GM12878 (cell line): ENCODE measurements around the gene KCNJ3. TPM values are rescaled to one million over a fixed set of nuclear protein-coding genes. Genes with fewer than 3 reads are reported as not detected.

Source experiments
- ATAC-seq: fragments of 200-7000 bp; cut with Tn5 transposase; 3 replicates; pipeline ENCODE4 v1.9.1; 2020; ENCODE audit warnings: mild to moderate bottlenecking, moderate library complexity
- BruUV-seq: library from RNA; stranded (reverse); fragments of 400-500 nt; replicated peaks from 2 replicates; lab custom pipeline; 2021; lab: Mats Ljungman, UMichigan
- CTCF ChIA-PET: fragments of 300-600 bp; sonication (Branson Sonifier 250); formaldehyde crosslinking; extraction: SDS; loops from one replicate; lab custom pipeline; 2021; ENCODE audit warnings: inconsistent platforms; lab: Yijun Ruan, JAX
- POLR2A ChIA-PET: fragments of 350-600 bp; formaldehyde crosslinking; extraction: SDS; loops from one replicate; lab custom pipeline; 2021; ENCODE audit warnings: inconsistent platforms; lab: Charles Lee
- RAD21 ChIA-PET: fragments of 300-600 bp; sonication (Branson Sonifier 250); formaldehyde crosslinking; loops from one replicate; lab custom pipeline; 2023; ENCODE audit warnings: antibody characterized with exemption; ENCODE audit not compliant: unreplicated experiment; lab: Charles Lee
- SMC1A ChIA-PET: fragments of 300-600 bp; sonication (Branson Sonifier 250); formaldehyde crosslinking; loops from one replicate; lab custom pipeline; 2023; ENCODE audit not compliant: unreplicated experiment, uncharacterized antibody; lab: Charles Lee
- DNase-seq: peaks from one replicate; pipeline ENCODE4 v3.0.0-alpha.2; 2011; ENCODE audit warnings: low read depth, low spot score
- FAIRE-seq: peaks from 3 replicates; lab custom pipeline; 2011; peaks lifted over from hg19 to GRCh38; lab: Jason Lieb, UNC
- H2AFZ ChIP-seq: 2 replicates; pipeline ENCODE4 v1.6.0; 2011; ENCODE audit warnings: low read depth, low read length, control low read depth; ENCODE audit not compliant: control insufficient read depth
- H3K27ac ChIP-seq: 2 replicates; pipeline ENCODE4 v1.5.1; 2011; ENCODE audit warnings: control low read depth; ENCODE audit not compliant: control insufficient read depth, insufficient read depth
- H3K27me3 ChIP-seq, 2 experiments: replicated peaks in 1 of 2; 2 replicates each; pipeline versions ENCODE4 v1.6.0 to v1.6.1; 2011; ENCODE audit warnings: low read length in 1 of 2; ENCODE audit not compliant: control insufficient read depth in 2 of 2, insufficient read depth in 2 of 2
- H3K36me3 ChIP-seq, 2 experiments: 2 replicates each; pipeline ENCODE4 v1.5.1; 2011; ENCODE audit warnings: low read length in 1 of 2; ENCODE audit not compliant: control insufficient read depth in 2 of 2, insufficient read depth in 2 of 2
- H3K4me1 ChIP-seq: 2 replicates; pipeline ENCODE4 v1.6.1; 2011; ENCODE audit warnings: mild to moderate bottlenecking, low read length, moderate library complexity, mixed read lengths; ENCODE audit not compliant: control insufficient read depth, insufficient read depth
- H3K4me2 ChIP-seq: 2 replicates; pipeline ENCODE4 v1.6.0; 2011; ENCODE audit warnings: control low read depth; ENCODE audit not compliant: control insufficient read depth, insufficient read depth
- H3K4me3 ChIP-seq: fragments of 200-600 bp; sonication (generic); 2 replicates; pipeline ENCODE4 v1.5.1; 2016
- H3K79me2 ChIP-seq: 2 replicates; pipeline ENCODE4 v1.6.0; 2011; ENCODE audit warnings: low read length; ENCODE audit not compliant: control insufficient read depth, insufficient read depth
- H3K9ac ChIP-seq: 2 replicates; pipeline ENCODE4 v1.8.0; 2011; ENCODE audit warnings: low read length, control low read depth, mixed read lengths; ENCODE audit not compliant: control insufficient read depth, insufficient read depth
- H3K9me3 ChIP-seq: replicated peaks from 3 replicates; pipeline ENCODE4 v1.5.1; 2011; ENCODE audit warnings: mild to moderate bottlenecking, low read length; ENCODE audit not compliant: control insufficient read depth, insufficient read depth
- H4K20me1 ChIP-seq: 2 replicates; pipeline ENCODE4 v1.6.0; 2011; ENCODE audit not compliant: control insufficient read depth, insufficient read depth
- ATF2 ChIP-seq: IDR thresholded peaks from 2 replicates; pipeline ENCODE4 v1.6.1; 2012; ENCODE audit warnings: low read length, inconsistent platforms
- ESRRA ChIP-seq: IDR thresholded peaks from 2 replicates; pipeline ENCODE4 v1.6.1; 2012; ENCODE audit warnings: mild to moderate bottlenecking, low read length, improper control_type of control experiment
- HCFC1 ChIP-seq: fragments of 150-350 bp; IDR thresholded peaks from 2 replicates; pipeline ENCODE4 v1.6.1; 2014; ENCODE audit warnings: low read length
- MEF2B ChIP-seq: fragments of 450-650 bp; IDR thresholded peaks from 2 replicates; pipeline ENCODE4 v1.6.1; 2018; ENCODE audit warnings: mild to moderate bottlenecking, moderate library complexity; ENCODE audit not compliant: partially characterized antibody, poor library complexity, severe bottlenecking
- MXI1 ChIP-seq: fragments of 150-350 bp; IDR thresholded peaks from 2 replicates; pipeline ENCODE4 v1.6.1; 2011; ENCODE audit warnings: low read depth, mild to moderate bottlenecking, inconsistent platforms, low read length, improper control_type of control experiment
- SIX5 ChIP-seq: IDR thresholded peaks from 2 replicates; pipeline ENCODE4 v1.6.1; 2011; ENCODE audit warnings: mild to moderate bottlenecking, low read depth, low read length, moderate library complexity; ENCODE audit not compliant: severe bottlenecking
- STAT1 ChIP-seq: fragments of 450-650 bp; conservative IDR thresholded peaks from 2 replicates; pipeline ENCODE4 v1.6.1; 2014; ENCODE audit warnings: antibody characterized with exemption, mild to moderate bottlenecking
- TCF3 ChIP-seq: IDR thresholded peaks from 2 replicates; pipeline ENCODE4 v1.6.1; 2012; ENCODE audit warnings: low read depth, mild to moderate bottlenecking, low read length, borderline replicate concordance; ENCODE audit not compliant: insufficient read depth
- ZNF687 ChIP-seq: fragments of 450-650 bp; IDR thresholded peaks from 2 replicates; pipeline ENCODE4 v1.6.1; 2017; ENCODE audit warnings: mild to moderate bottlenecking, moderate library complexity
- ZZZ3 ChIP-seq: IDR thresholded peaks from 2 replicates; pipeline ENCODE4 v1.6.1; 2011; ENCODE audit warnings: low read depth; ENCODE audit not compliant: control insufficient read depth, insufficient read length
- WGBS: methylation state at CpG from one replicate; pipeline ENCODE4 v1.1.6; 2016; ENCODE audit warnings: low lambda C conversion rate; ENCODE audit not compliant: insufficient replicate concordance, insufficient coverage; ENCODE audit errors: missing lambda C conversion rate; 5-methylcytosine and 5-hydroxymethylcytosine counted together
- in situ Hi-C: fragments of 300-500 bp; cut with MboI; formaldehyde crosslinking; loops from 9 replicates; pipeline ENCODE4 v1.14.3; 2018; ENCODE audit warnings: mixed read lengths
- intact Hi-C: fragments of 100-400 bp; cut with micrococcal nuclease; formaldehyde crosslinking; loops from one replicate; pipeline ENCODE4 v1.14.2; 2022; ENCODE audit not compliant: unreplicated experiment
- polyA plus RNA-seq, 11 experiments: library from polyadenylated mRNA; depleted of rRNA in 4 of 11; unstranded in 6 of 11; stranded (reverse) in 5 of 11; fragments of >200 nt; fragmentation: Nextera tagmentation in 4 of 11; fragmentation: Illumina TruSeq in 1 of 11; extraction: Ambion mirVana in 4 of 11; extraction: Trizol in 1 of 11; gene quantifications; 1 replicate in 1 of 11; 2 replicates in 10 of 11; pipeline versions ENCODE4 v1.2.1 to v1.2.3, GENCODE V29; 2011 to 2016; ENCODE audit warnings: inconsistent platforms in 2 of 11, missing spikeins in 2 of 11, low read depth in 1 of 11
- total RNA-seq, 4 experiments: library from RNA; depleted of rRNA in 3 of 4; stranded (reverse); fragments of >200 nt in 3 of 4; fragmentation: Illumina TruSeq in 1 of 4; extraction: Trizol in 1 of 4; gene quantifications; 2 replicates each; pipeline versions ENCODE4 v1.2.1 to v1.2.3, GENCODE V29; 2013 to 2021
- TF ChIP-seq, protein P1 (sequence below): fragments of 450-650 bp; IDR thresholded peaks from 2 replicates; pipeline ENCODE4 v1.6.1; 2017; ENCODE audit warnings: mild to moderate bottlenecking
- TF ChIP-seq, protein P2 (sequence below): IDR thresholded peaks from 2 replicates; pipeline ENCODE4 v1.6.1; 2012; ENCODE audit warnings: mild to moderate bottlenecking, low read depth, low read length

KCNJ3 gene
- total and polyA plus RNA-seq, 10 of the 15 experiments (the other 5 are each of a cell fraction or from before 2014, with no cell fraction given) = 0.01 to 1.1 (median 0.04) TPM; not detected in 6

DNA sequence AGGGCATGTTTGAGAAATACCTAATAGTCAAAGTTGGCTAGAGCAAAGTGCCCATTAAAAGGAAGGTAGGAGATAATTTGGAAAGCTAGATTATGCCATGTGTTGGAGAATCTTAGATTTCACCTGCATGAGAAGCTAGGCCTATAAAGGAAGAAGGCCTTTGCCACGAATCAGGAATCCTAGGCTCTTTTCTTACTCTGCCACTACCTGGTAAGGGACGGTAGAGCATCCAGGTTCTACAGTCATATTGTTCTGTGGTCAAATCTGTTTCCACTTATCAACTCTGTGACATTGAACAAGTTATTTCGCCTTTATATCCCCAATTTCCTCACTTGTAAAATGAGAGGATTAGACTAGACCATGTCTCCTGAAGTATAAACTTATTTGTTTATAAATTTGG lies 3.6 kb upstream of the KCNJ3 start:
- no peak for FAIRE-seq
- DNase-seq = no peak
- H2AFZ ChIP-seq = no peak overlapping the region
- no TSS peak for BruUV-seq
- ChIA-PET CTCF (no interaction called here), RAD21 (no interaction called here), SMC1A (interaction anchor here (1.0 kb wide), 1 partner anchor 10 kb away, joined by 3 read pairs; no protein-coding TSS in a partner anchor), POLR2A (no interaction called here)
- H3K36me3 ChIP-seq = no peaks in the 10 kb centered on the region
- no peaks in the 10 kb centered on the region for H3K9me3 ChIP-seq
- intact Hi-C loops = no loop called here
- H3K4me3 ChIP-seq = no peak overlapping the region
- no peaks in the 10 kb centered on the region for H3K4me1 ChIP-seq
- no peak overlapping the region for H3K4me2 ChIP-seq
- H3K79me2 ChIP-seq = no peaks in the 10 kb centered on the region
- WGBS = 27% methylated on average over 3 of the region's 3 CpGs
- no peaks in the 10 kb centered on the region for H4K20me1 ChIP-seq
- peaks cover 0 to 2% of the 10 kb centered on the region in 2 experiments for H3K27me3 ChIP-seq
- no peak overlapping the region for H3K27ac ChIP-seq
- ATAC-seq = no peak
- H3K9ac ChIP-seq = no peak overlapping the region
- in situ Hi-C loops = no loop called here
- TF ChIP-seq, protein P1, sequence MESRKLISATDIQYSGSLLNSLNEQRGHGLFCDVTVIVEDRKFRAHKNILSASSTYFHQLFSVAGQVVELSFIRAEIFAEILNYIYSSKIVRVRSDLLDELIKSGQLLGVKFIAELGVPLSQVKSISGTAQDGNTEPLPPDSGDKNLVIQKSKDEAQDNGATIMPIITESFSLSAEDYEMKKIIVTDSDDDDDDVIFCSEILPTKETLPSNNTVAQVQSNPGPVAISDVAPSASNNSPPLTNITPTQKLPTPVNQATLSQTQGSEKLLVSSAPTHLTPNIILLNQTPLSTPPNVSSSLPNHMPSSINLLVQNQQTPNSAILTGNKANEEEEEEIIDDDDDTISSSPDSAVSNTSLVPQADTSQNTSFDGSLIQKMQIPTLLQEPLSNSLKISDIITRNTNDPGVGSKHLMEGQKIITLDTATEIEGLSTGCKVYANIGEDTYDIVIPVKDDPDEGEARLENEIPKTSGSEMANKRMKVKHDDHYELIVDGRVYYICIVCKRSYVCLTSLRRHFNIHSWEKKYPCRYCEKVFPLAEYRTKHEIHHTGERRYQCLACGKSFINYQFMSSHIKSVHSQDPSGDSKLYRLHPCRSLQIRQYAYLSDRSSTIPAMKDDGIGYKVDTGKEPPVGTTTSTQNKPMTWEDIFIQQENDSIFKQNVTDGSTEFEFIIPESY = no peak
- no peak for TF ChIP-seq SIX5
- no peak for TF ChIP-seq MEF2B
- TF ChIP-seq TCF3 = no peak
- TF ChIP-seq ESRRA = no peak
- TF ChIP-seq ZZZ3 = no peak
- TF ChIP-seq ZNF687 = no peak
- no peak for TF ChIP-seq HCFC1
- TF ChIP-seq, protein P2, sequence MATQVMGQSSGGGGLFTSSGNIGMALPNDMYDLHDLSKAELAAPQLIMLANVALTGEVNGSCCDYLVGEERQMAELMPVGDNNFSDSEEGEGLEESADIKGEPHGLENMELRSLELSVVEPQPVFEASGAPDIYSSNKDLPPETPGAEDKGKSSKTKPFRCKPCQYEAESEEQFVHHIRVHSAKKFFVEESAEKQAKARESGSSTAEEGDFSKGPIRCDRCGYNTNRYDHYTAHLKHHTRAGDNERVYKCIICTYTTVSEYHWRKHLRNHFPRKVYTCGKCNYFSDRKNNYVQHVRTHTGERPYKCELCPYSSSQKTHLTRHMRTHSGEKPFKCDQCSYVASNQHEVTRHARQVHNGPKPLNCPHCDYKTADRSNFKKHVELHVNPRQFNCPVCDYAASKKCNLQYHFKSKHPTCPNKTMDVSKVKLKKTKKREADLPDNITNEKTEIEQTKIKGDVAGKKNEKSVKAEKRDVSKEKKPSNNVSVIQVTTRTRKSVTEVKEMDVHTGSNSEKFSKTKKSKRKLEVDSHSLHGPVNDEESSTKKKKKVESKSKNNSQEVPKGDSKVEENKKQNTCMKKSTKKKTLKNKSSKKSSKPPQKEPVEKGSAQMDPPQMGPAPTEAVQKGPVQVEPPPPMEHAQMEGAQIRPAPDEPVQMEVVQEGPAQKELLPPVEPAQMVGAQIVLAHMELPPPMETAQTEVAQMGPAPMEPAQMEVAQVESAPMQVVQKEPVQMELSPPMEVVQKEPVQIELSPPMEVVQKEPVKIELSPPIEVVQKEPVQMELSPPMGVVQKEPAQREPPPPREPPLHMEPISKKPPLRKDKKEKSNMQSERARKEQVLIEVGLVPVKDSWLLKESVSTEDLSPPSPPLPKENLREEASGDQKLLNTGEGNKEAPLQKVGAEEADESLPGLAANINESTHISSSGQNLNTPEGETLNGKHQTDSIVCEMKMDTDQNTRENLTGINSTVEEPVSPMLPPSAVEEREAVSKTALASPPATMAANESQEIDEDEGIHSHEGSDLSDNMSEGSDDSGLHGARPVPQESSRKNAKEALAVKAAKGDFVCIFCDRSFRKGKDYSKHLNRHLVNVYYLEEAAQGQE = no peak
- TF ChIP-seq MXI1 = no peak
- TF ChIP-seq STAT1 = no peak
- TF ChIP-seq ATF2 = no peak
